ENCODE results near the gene LAMC2.
"Not testable (repeated sequence)": the region's sequence is repeated elsewhere in the genome, so short reads cannot be mapped to it uniquely, and the experiment has no call there.

Gene LAMC2

GRCh38 chr1:183185941-183186490 is at the start of gene LAMC2:
LAMC2 (plus strand) TSS chr1:183186264; CDS start chr1:183186353, 89 bp downstream.
- peak; percentile 93 for DNase-seq (ENCODE audit: low spot score)

DNA sequence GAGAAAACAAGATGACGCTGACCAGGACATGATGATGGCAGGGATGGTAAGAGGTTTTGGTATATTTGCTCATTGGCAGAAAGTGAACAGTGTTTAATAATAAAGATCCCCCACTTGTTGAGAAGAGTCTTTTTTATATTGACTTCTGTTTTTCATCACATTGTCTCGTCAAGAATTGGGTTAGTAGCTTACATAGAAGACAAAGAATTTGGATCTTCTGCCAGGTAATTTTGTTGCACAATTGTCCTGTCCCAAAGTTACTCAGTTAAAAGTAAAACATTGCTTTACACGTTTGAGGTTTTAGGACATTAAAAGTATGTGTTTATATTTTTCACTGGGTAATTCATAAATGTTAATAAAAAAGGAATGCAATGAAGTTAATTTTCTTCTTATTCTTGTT is 48.3 kb upstream of the LAMC2 start:
- DNase-seq (ENCODE audit: low spot score): no peak

GRCh38 chr1:183138301-183138700 is 47.8 kb upstream of the LAMC2 start:
- no peak for DNase-seq (ENCODE audit: low spot score)

- peak; percentile 73 for DNase-seq (ENCODE audit: low spot score)
Measured at GRCh38 chr1:183139281-183139942, 46.7 kb upstream of the LAMC2 start.

DNA sequence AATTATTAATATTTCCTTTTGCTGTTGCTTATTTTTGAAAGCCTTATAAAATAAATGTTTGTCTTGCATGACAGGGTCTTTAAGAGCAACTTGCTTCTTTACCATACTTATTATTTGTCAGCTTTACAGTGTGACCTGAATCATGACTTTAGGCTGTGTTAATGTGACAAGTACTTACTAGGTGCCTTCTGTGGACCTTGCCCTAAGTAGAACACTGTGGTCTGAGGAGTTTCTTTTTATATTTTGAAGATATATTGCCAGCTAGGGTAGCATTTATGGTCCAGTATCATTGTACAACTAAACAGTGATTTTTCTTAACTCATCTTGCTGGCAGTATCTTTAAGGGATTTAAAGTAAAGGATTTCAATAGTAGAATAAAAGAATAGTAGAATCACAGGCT is 45.4 kb upstream of the LAMC2 start:
- no peak for DNase-seq (ENCODE audit: low spot score)

DNA sequence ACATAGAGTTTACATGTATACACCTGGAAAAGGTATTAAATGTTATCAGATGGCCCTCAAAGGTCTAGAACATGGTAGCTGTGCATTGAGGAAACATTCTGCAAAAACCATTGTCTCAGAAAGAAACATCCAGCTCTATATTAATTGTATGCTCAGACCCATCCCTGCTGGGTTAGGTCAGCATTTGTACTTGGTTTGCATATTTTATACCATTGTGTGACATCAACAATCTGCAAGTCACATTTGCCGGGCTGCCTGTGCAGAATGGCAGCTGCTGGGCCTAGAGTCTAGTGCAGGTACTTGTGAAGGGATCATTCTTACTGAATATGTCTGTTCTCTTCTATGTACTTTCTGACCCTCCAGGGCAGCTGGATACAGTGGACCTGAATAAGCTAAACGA is 43.9 kb upstream of the LAMC2 start:
- no peak for DNase-seq (ENCODE audit: low spot score)

- no peak for DNase-seq (ENCODE audit: low spot score)
Measured at GRCh38 chr1:183143576-183144315, 42.3 kb upstream of the LAMC2 start.

GRCh38 chr1:183144752-183145151 is 41.3 kb upstream of the LAMC2 start:
- DNase-seq (ENCODE audit: low spot score): no peak

- DNase-seq (ENCODE audit: low spot score): no peak
Measured at GRCh38 chr1:183147735-183148134, 38.3 kb upstream of the LAMC2 start.

DNA sequence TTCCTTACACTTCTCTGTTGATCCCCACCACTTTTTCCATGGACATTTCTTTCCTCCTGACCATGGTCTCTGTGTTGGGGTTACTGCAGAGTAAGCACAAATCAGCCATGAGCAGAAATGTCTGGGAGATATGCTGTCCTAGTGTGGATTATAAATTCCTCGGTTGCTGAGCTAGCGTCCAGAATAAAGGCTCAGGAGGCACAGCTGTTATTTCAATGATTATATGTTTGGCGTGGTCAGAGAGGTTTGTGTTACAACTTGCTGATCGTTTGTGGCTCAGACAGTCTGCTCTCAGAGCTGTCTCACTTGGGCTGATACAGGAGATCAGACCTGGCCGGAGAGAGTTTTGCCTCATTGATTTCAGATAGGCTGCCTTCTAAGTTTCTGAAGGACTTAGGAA is 37.5 kb upstream of the LAMC2 start:
- no peak for DNase-seq (ENCODE audit: low spot score)

GRCh38 chr1:183149273-183149672 is 36.8 kb upstream of the LAMC2 start:
- DNase-seq (ENCODE audit: low spot score): no peak

DNA sequence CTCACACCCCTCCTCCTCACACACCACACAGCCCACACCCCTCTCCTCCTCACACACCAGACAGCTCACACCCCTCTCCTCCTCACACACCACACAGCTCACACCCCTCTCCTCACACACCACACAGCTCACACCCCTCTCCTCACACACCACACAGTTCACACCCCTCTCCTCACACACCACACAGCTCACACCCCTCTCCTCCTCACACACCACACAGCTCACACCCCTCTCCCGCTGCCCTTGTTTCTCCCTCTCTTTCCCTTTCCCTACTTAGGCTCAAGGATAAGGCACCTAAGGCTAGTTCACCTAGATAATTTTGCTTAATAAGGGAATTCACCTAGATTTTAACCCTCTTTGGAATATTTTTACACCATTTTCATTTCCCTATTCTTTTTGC is 36.0 kb upstream of the LAMC2 start:
- DNase-seq (ENCODE audit: low spot score): not testable (repeated sequence)

- DNase-seq (ENCODE audit: low spot score): no peak
Measured at GRCh38 chr1:183150445-183150844, 35.6 kb upstream of the LAMC2 start.

GRCh38 chr1:183152180-183152579 is 33.9 kb upstream of the LAMC2 start:
- no peak for DNase-seq (ENCODE audit: low spot score)

GRCh38 chr1:183155939-183156338 is 30.1 kb upstream of the LAMC2 start:
- DNase-seq (ENCODE audit: low spot score): no peak

DNA sequence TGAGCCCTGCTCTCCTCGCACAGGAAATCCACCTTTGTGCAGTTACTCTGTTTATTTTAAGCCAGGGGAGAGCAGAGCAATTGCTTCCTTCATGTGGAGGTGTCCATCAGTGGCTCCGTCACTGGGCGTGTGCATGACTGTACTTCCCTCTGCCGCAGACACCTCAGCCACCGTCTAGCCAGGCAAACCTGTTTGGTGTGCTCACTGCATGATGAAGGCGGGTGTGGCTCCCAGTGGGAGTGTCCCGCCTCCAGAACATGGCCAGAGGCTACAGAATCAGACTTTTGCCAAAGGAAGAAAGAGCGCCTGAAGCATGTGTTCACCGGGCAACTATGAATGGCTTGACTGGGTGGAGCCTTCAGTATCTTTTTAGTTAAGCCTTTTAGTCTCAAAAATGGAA is 26.1 kb upstream of the LAMC2 start:
- peak; percentile 95 for DNase-seq (ENCODE audit: low spot score)

DNA sequence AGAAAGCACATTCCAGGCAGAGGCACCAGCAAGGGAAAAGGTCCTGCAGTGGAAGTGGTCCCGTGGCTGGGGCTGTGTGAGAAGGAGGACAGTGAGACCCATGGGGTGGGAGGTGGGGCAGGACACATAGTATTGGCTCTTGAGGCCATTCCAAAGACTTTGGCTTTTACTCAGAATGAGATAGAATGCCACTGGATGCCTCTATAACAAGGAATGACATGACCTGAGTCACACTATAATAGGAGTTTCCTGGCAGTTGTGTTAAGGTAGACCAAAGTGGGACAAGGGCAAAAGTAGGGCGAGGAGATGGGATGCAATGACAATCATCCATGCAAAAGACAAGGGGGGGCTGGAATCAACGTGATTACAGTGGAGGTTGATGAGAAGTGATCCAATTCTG is 24.7 kb upstream of the LAMC2 start:
- DNase-seq (ENCODE audit: low spot score): no peak

GRCh38 chr1:183163316-183163715 is 22.7 kb upstream of the LAMC2 start:
- peak; percentile 65 for DNase-seq (ENCODE audit: low spot score)

- peak; percentile 82 for DNase-seq (ENCODE audit: low spot score)
Measured at GRCh38 chr1:183164340-183164739, 21.7 kb upstream of the LAMC2 start.

DNA sequence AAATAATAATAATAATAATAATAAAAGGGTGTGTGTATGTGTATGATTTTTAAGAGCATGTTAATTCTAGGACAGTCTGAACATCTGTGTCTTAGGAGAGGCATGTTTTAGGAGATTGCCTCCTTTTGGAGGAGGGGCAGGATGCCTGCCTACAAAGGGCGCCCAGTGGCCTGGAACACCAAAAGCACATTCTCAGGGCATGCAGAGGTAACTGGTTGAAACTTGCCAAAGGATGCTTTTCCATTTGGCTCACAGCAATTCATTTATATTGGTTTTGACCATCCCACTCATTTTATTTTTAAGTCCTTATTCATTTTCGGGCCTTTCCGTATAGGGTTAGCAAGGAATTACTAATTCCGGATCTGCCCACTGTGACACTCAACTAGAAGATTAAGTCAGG is 21.1 kb upstream of the LAMC2 start:
- no peak for DNase-seq (ENCODE audit: low spot score)

DNA sequence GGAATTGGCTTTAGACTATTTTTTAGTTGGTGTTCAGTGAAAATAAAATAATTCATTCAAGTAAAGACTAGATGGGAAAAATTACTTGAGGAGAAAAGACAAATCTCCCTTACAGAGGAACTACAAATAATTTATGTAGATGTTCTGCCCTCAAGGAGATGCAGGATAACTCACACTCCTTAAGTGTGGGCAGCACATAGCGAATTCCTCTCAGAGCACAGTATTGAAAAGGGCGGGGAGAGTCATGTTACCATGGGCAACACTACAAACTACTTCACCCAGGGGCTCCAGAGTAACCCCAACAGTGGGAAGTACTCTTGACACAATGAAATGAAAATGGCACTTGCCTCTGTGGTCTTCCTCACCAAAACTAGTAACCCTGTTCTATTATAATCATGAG is 20.6 kb upstream of the LAMC2 start:
- no peak for DNase-seq (ENCODE audit: low spot score)

DNA sequence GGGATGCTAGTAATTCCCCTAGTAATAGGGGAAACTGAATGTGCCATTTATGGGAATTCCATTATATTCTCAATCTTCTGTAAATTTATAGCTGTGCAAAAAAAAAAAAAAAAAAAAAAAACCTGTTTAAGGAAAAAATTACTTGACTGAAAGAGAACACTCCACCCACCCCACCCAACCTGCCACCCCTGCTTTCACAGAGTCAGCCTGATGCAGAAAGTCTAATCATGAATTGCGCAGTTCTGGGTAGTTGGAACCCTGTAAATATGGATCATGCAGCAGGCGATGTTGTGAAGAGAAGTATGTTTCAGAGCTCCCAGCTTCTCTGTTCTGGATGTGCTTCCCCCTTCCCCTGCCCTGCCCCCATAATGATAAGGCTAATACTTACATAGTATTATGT is 19.6 kb upstream of the LAMC2 start:
- DNase-seq (ENCODE audit: low spot score): no peak

DNA sequence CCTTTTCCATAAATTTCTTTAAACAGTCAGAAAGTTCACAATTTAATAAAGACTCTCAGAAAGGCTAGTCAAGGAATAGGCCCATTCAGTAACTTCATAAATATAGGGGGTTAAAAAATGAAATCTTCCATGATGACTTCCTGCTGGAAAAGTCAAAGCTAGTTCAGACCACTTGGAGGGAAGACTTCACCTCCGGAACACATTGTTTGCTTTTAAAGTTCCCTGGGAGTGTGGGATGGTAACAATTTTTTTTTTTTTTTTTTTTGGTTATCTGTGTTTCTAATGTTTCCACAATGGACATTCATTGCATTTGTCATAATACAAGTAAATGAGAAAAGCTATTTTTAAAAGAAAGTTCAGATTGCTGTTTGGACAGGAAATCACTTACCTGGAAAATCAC is 18.4 kb upstream of the LAMC2 start:
- no peak for DNase-seq (ENCODE audit: low spot score)

GRCh38 chr1:183168308-183168707 is 17.8 kb upstream of the LAMC2 start:
- DNase-seq (ENCODE audit: low spot score): no peak

All from LoVo (cell line).